Colon (tissue), 2 donors: ENCODE data around the gene ZNF614.
"Not testable (repeated sequence)": the region's sequence is repeated elsewhere in the genome, so short reads cannot be mapped to it uniquely, and the experiment has no call there.

Experiments used
- FAIRE-seq: peaks from 2 replicates; lab custom pipeline; 2012; peaks lifted over from hg19 to GRCh38; lab: Jason Lieb, UNC
- donor health status: control.
- donor health status: control.

The ZNF614 gene

GRCh38 chr19:51986309-51987291, 41.6 kb downstream of the ZNF614 start, which contains the start of gene ZNF350:
Gene ZNF350, minus strand, starts transcription at chr19:51986840. Its CDS starts 12,480 bp downstream, at chr19:51974360.
- FAIRE-seq, result peak; percentile 69

- no peak for FAIRE-seq
Observed at GRCh38 chr19:51983361-51983760, 44.8 kb downstream of the ZNF614 start.

GRCh38 chr19:51980926-51981325, 47.3 kb downstream of the ZNF614 start:
- FAIRE-seq, result not testable (repeated sequence)

DNA sequence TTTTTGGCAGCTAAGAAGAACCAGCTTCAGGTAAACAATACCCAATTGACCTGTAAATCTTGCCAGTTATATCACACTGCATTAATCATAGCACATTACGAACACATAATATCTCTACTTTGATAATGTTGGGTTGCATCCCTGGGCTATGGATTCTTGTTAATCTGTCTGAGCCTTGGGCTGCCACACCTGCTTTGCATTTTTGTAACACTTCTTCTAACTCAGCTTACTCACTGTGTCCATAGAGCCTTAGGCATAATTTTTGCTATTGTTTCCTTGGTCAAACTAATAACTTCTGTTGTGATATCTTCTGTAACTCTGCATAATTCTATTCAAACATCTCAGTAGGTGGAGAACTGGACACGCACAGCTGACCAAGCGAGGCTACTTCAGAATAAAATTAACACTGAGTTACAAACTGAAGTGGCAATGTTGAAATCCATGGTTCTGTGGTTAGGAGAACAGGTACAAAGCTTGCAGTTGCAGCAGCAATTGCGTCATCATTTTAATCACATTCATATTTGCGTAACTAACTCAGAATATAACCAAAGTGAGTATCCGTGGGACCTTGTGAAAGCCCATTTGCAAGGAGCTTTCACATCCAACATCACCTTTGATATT, 48.0 kb downstream of the ZNF614 start:
- no peak for FAIRE-seq

DNA sequence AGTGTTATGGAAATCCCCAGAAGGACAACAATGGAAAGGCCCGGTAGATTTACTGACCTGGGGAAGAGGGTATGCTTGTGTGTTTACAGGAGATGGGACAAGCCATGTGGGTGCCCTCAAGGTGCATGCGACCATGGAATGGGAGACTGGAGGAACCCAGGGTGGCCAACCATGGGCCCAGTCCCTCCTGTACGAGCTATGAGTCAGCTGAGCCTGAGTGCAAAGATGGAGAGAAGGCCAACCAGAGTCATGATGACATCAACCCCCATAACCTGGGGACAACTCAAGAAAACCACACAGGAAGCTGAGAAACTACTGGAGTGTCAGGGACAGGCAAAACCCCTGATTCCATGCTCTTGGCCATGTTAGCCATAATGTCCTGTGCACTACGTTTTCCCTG, 49.3 kb downstream of the ZNF614 start:
- no peak for FAIRE-seq

GRCh38 chr19:51977346-51977745, 50.8 kb downstream of the ZNF614 start:
- no peak for FAIRE-seq

- FAIRE-seq, result no peak
Observed at GRCh38 chr19:51976852-51977251, 51.3 kb downstream of the ZNF614 start.

DNA sequence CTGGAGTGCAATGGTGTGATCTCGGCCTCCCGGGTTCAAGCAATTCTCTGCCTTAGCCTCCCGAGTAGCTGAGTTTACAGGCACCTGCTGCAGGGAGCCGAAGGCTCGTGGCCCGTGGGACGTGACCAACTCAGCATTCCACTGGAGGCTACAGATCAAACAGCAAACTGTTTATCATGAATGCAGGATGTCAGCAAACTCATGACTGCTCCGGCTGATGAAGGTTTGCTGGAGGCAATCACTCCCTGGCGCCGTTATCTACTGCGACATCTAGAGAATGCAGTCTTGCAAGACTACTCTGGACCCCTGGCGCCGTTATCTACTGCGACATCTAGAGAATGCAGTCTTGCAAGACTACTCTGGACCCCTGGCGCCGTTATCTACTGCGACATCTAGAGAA, 52.4 kb downstream of the ZNF614 start:
- FAIRE-seq, result not testable (repeated sequence)

GRCh38 chr19:51971624-51972023, 56.6 kb downstream of the ZNF614 start:
- FAIRE-seq, result no peak

DNA sequence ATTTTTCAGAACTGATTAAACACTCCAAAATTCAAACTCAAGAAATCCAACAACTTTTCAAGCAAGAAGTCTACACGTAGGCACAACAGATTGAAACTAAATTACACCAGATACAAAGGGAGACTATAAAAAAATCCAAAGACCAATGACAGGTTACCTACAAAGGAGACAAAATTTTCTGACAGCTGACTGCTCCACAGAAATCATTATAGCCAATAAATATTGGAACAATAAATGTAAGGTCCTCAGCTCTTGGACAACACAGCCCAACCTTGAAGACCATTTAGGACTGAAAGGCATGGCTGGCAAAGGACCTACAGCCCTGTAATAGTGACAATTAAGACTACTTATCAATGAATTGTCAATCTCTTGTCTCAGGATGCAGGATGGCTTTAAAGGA, 57.5 kb downstream of the ZNF614 start:
- no peak for FAIRE-seq

- FAIRE-seq, result no peak
Observed at GRCh38 chr19:51965583-51965982, 62.6 kb downstream of the ZNF614 start.
